Measurements from ENCODE around the gene FFAR1.

FFAR1 gene

DNA sequence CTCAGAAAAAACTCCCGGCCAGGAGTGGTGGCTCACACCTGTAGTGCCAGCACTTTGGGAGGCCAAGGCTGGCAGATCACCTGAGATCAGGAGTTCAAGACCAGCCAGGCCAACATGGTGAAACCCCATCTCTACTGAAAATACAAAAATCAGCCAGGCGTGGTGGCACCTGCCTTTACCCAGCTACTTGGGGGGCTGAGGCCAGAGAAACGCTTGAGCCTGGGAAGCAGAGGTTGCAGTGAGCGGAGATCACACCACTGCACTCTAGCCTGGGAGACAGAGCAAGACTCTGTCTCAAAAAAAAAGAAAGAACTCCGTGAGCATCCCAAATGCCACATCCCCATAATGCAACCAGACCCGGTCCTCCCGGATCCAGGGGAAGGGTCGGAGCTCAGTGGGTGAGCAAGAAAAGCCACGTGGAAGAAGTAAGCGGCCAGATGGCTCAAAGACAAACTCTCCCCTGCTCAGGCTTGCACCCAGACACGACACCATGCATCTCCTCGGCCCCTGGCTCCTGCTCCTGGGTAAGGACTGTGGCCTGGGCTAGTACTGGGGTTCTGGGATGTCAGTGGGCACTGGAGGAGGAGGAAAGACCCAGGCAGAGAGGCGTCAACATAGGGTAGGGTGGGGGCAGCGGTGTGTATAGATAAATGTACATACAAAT is 16.0 kb upstream of the FFAR1 start:
- Histone ChIP-seq H3K36me3 (ENCODE audit: control insufficient read depth, insufficient read depth, low read length, severe bottlenecking) (no peaks in the 10 kb centered on the region), H3K4me3 (ENCODE audit: low read length) (no peak overlapping the region), H3K4me1 (ENCODE audit: control insufficient read depth, insufficient read depth, low read length) (no peaks in the 10 kb centered on the region), H3K27me3 (replicated peaks; ENCODE audit: control insufficient read depth, insufficient read depth, low read length) (peaks cover 38% of the 10 kb centered on the region), H3K9me3 (ENCODE audit: control insufficient read depth, low read length) (no peaks in the 10 kb centered on the region), H3K9ac (ENCODE audit: low read length) (no peak overlapping the region)
- DNase-seq (ENCODE audit: low read depth) = no peak

DNA sequence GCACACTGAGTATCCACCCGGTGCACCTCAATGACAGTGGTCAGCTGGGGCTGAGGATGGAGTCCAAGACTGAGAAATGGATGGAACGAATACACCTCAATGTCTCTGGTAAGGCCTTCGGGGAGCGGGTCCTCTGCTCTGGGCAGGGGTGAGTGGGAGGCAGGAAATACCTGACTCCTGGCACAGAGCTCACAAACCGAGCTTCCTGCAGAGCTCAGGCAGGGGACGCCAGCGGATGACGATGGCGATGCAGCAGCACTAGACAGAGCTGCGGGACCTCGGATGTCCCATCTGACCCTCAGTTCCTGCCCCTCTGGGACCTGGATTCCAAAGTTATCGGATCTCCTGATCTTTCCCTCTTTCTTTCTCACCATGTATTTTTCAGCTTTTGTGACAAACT is 14.9 kb upstream of the FFAR1 start:
- Histone ChIP-seq H3K9ac (ENCODE audit: low read length) (no peak overlapping the region), H3K36me3 (ENCODE audit: control insufficient read depth, insufficient read depth, low read length, severe bottlenecking) (no peaks in the 10 kb centered on the region), H3K27me3 (replicated peaks; ENCODE audit: control insufficient read depth, insufficient read depth, low read length) (peaks cover 41% of the 10 kb centered on the region), H3K4me3 (ENCODE audit: low read length) (no peak overlapping the region), H3K9me3 (ENCODE audit: control insufficient read depth, low read length) (no peaks in the 10 kb centered on the region), H3K4me1 (ENCODE audit: control insufficient read depth, insufficient read depth, low read length) (no peaks in the 10 kb centered on the region)
- DNase-seq (ENCODE audit: low read depth) = no peak

DNA sequence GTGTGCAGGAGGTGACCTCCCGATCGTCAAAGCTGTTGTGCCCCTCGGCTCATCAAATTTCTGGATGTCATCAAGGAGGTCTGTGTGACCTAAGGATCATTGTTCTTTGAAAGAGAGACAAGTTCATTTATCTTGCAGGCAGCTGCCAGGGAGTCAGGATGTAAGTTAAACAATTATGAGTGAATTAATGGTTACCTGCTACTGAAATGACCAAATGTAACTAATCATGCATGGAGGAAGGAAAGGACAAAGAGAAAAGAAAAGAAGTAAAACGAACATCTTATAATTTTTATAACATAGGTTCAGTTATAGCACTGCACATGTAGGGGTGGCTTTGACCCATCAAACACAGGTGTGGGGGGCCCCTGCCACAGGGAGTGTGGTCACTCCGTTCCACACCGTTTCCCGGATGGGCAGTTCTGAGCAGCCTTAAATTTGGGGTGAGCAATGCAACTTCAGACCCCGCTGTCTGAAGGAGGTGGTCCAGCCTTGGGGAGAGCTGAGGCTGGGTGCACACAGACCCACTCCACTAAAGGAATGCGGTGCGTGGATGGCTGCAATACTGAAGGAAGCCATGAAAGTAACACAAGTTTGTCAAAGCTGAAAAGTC is 13.5 kb upstream of the FFAR1 start:
- no peak for DNase-seq (ENCODE audit: low read depth)
- no peak overlapping the region for H3K9ac ChIP-seq (ENCODE audit: low read length)
- H3K27me3 ChIP-seq (replicated peaks; ENCODE audit: control insufficient read depth, insufficient read depth, low read length) = peaks cover 47% of the 10 kb centered on the region
- no peaks in the 10 kb centered on the region for H3K36me3 ChIP-seq (ENCODE audit: control insufficient read depth, insufficient read depth, low read length, severe bottlenecking)
- H3K4me1 ChIP-seq (ENCODE audit: control insufficient read depth, insufficient read depth, low read length) = no peaks in the 10 kb centered on the region
- no peaks in the 10 kb centered on the region for H3K9me3 ChIP-seq (ENCODE audit: control insufficient read depth, low read length)
- H3K4me3 ChIP-seq (ENCODE audit: low read length) = no peak overlapping the region

DNA sequence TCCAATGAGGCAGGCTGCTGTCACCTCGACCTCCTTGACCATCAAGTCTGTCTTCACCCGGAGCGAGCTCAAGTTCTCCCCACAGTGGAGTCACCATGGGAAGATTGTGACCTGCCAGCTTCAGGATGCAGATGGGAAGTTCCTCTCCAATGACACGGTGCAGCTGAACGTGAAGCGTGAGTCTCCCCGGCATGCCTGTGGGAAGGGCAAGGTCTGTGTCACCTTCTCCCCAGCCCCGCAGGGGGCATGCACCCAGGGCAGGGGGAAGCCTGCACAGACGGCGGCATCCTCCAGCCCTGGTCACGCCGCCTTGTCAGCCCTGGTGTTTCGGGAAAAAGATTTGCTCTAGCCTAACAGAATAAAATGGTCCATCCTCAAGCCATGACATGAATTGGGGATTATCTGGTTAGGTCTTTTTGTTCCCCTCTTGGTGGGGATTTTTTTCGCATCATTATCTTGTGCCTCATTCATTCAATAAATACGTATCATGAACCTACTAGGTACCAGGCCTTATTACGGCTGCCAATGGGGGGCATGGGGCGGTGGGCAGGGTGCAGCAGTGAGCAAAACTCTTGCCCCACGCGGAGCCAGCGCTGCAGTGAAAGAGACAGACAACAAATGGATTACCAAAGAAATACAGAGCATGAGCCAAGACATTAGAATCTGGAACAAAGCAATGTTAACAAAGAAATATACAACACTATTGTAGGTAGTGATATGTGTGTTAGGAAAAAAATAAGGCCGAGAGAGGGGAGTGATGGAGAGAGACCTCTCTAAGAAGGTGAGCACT is 11.3 kb upstream of the FFAR1 start:
- DNase-seq (ENCODE audit: low read depth) = no peak

DNA sequence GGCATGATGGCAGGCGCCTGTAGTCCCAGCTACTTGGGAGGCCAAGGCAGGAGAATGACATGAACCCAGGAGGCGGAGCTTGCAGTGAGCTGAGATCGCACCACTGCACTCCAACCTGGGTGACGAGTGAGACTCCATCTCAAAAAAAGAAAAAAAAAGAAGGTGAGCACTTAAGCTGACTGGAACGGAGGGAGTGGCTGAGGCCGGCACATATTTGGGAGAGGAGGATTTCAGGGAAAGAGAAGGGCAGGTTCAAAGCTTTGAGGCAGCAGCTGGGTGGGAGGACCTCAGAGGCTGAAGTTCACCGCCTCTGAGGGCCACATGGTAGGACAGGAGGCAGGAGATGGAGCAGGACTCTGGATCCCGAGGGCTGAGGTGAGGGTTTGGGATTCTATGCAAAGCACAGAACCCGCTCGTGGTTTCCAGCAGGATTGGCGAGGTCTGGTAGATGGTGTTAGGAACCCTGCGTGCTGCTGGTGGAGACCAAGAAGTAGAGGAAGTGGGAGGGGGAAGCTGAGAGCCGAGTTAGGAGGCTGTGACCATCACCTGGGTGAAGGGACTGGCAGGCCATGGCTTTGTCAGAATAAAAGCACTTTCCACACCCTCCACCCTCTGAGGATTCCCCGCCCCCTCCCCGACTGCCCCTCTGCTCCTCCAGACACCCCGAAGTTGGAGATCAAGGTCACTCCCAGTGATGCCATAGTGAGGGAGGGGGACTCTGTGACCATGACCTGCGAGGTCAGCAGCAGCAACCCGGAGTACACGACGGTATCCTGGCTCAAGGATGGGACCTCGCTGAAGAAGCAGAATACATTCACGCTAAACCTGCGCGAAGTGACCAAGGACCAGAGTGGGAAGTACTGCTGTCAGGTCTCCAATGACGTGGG is 10.4 kb upstream of the FFAR1 start:
- Histone ChIP-seq H3K9ac (ENCODE audit: low read length) (no peak overlapping the region), H3K27me3 (replicated peaks; ENCODE audit: control insufficient read depth, insufficient read depth, low read length) (peaks cover 68% of the 10 kb centered on the region), H3K4me1 (ENCODE audit: control insufficient read depth, insufficient read depth, low read length) (no peaks in the 10 kb centered on the region), H3K9me3 (ENCODE audit: control insufficient read depth, low read length) (no peaks in the 10 kb centered on the region), H3K36me3 (ENCODE audit: control insufficient read depth, insufficient read depth, low read length, severe bottlenecking) (no peaks in the 10 kb centered on the region), H3K4me3 (ENCODE audit: low read length) (no peak overlapping the region)
- no peak for DNase-seq (ENCODE audit: low read depth)

More for the DNA sequence above, 11.3 kb upstream of the FFAR1 start:
- H3K36me3 ChIP-seq (ENCODE audit: control insufficient read depth, insufficient read depth, low read length, severe bottlenecking) = no peaks in the 10 kb centered on the region
- H3K27me3 ChIP-seq (replicated peaks; ENCODE audit: control insufficient read depth, insufficient read depth, low read length) = peaks cover 59% of the 10 kb centered on the region
- H3K4me1 ChIP-seq (ENCODE audit: control insufficient read depth, insufficient read depth, low read length) = no peaks in the 10 kb centered on the region
- H3K4me3 ChIP-seq (ENCODE audit: low read length) = no peak overlapping the region
- H3K9ac ChIP-seq (ENCODE audit: low read length) = no peak overlapping the region
- no peaks in the 10 kb centered on the region for H3K9me3 ChIP-seq (ENCODE audit: control insufficient read depth, low read length)

DNA sequence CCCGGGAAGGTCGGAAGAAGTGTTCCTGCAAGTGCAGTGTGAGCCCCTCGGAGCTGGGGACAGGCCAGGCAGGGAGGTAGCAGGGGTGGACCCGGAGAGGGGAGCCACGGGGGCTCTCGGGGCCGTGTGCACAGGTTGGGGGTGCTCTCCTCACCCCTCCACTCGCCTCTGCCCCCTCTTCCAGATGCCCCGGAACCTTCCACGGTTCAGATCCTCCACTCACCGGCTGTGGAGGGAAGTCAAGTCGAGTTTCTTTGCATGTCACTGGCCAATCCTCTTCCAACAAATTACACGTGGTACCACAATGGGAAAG is 9.8 kb upstream of the FFAR1 start:
- no peaks in the 10 kb centered on the region for H3K4me1 ChIP-seq (ENCODE audit: control insufficient read depth, insufficient read depth, low read length)
- no peak overlapping the region for H3K4me3 ChIP-seq (ENCODE audit: low read length)
- H3K27me3 ChIP-seq (replicated peaks; ENCODE audit: control insufficient read depth, insufficient read depth, low read length) = peaks cover 65% of the 10 kb centered on the region
- no peaks in the 10 kb centered on the region for H3K36me3 ChIP-seq (ENCODE audit: control insufficient read depth, insufficient read depth, low read length, severe bottlenecking)
- no peak for DNase-seq (ENCODE audit: low read depth)
- no peaks in the 10 kb centered on the region for H3K9me3 ChIP-seq (ENCODE audit: control insufficient read depth, low read length)
- no peak overlapping the region for H3K9ac ChIP-seq (ENCODE audit: low read length)

DNA sequence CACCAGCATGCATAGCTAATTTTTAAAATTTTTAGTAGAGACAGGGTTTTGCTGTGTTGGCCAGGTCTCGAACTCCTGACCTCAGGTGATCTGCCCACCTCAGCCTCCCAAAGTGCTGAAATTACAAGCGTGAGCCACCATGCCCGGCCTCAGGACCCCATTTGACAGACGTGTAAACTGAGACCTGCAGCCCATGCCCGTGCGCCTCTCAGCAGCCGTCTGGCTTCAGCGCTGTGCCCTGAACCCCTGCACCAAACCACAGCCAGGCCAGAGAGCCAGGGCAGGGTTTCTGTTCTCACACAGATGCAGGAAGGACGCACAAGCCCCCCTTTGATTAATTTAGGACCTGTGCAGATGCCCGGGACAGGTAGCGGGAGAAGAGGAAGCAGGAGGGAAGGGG is 7.3 kb upstream of the FFAR1 start:
- Histone ChIP-seq H3K9ac (ENCODE audit: low read length) (no peak overlapping the region), H3K4me1 (ENCODE audit: control insufficient read depth, insufficient read depth, low read length) (no peaks in the 10 kb centered on the region), H3K4me3 (ENCODE audit: low read length) (no peak overlapping the region), H3K9me3 (ENCODE audit: control insufficient read depth, low read length) (no peaks in the 10 kb centered on the region), H3K27me3 (replicated peaks; ENCODE audit: control insufficient read depth, insufficient read depth, low read length) (peaks cover 51% of the 10 kb centered on the region), H3K36me3 (ENCODE audit: control insufficient read depth, insufficient read depth, low read length, severe bottlenecking) (no peaks in the 10 kb centered on the region)
- no peak for DNase-seq (ENCODE audit: low read depth)

DNA sequence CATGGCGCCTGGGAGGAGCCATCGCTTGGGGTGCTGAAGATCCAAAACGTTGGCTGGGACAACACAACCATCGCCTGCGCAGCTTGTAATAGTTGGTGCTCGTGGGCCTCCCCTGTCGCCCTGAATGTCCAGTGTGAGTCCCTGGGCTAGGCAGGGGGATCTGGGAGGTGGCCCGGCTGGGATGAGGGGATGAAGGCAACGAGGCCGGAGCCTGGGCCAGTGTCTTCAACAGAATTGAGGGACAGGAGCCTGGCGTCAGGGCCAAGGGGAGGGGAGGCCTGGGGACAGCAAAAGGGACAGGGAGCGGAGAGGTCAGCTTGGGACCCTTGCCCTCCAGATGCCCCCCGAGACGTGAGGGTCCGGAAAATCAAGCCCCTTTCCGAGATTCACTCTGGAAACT is 6.7 kb upstream of the FFAR1 start:
- H3K27me3 ChIP-seq (replicated peaks; ENCODE audit: control insufficient read depth, insufficient read depth, low read length) = peaks cover 53% of the 10 kb centered on the region
- H3K36me3 ChIP-seq (ENCODE audit: control insufficient read depth, insufficient read depth, low read length, severe bottlenecking) = no peaks in the 10 kb centered on the region
- no peaks in the 10 kb centered on the region for H3K4me1 ChIP-seq (ENCODE audit: control insufficient read depth, insufficient read depth, low read length)
- H3K9ac ChIP-seq (ENCODE audit: low read length) = no peak overlapping the region
- H3K4me3 ChIP-seq (ENCODE audit: low read length) = no peak overlapping the region
- no peak for DNase-seq (ENCODE audit: low read depth)
- no peaks in the 10 kb centered on the region for H3K9me3 ChIP-seq (ENCODE audit: control insufficient read depth, low read length)

DNA sequence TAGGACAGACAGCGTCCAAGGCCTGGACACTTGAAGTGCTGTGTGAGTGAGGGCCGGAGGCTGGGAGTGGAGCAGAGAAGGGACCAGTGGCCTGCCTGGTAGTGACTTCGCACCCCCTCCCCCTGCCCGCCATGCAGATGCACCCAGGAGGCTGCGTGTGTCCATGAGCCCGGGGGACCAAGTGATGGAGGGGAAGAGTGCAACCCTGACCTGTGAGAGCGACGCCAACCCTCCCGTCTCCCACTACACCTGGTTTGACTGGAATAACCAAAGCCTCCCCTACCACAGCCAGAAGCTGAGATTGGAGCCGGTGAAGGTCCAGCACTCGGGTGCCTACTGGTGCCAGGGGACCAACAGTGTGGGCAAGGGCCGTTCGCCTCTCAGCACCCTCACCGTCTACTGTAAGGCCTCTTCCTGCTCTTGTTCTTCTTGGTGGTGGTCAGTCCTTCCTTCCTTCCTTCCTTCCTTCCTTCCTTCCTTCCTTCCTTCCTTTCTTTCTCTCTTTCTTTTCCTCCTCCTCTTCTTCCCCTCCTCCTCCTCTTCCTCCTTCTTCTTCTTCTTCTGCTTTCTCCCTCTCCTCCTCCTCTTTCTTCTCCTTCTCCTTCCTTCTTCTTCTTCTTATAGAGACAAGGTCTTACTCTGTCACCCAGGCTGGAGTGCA is 6.0 kb upstream of the FFAR1 start:
- Histone ChIP-seq H3K9me3 (ENCODE audit: control insufficient read depth, low read length) (no peaks in the 10 kb centered on the region), H3K27me3 (replicated peaks; ENCODE audit: control insufficient read depth, insufficient read depth, low read length) (peaks cover 53% of the 10 kb centered on the region), H3K4me1 (ENCODE audit: control insufficient read depth, insufficient read depth, low read length) (no peaks in the 10 kb centered on the region), H3K4me3 (ENCODE audit: low read length) (no peak overlapping the region), H3K36me3 (ENCODE audit: control insufficient read depth, insufficient read depth, low read length, severe bottlenecking) (no peaks in the 10 kb centered on the region), H3K9ac (ENCODE audit: low read length) (no peak overlapping the region)
- no peak for DNase-seq (ENCODE audit: low read depth)

DNA sequence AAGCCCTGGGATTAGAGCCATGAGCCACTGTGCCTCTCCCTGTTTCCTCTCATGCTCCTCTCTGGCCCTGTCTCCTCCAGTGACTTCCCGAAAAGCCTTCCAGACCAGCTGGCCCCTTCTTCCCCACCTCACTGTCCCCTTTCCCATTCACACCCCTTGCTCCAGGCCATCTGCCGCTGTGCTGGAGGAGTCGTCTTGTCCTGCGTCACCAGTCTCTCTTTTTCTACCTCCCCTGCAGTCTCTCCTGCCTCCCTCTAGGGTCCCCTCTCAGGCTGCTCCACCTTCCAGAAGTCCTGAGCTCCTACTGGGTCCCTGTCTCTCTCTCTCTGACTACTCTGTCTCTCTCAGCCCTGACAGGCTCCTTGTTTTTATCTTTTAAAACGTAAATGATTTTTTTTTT is 5.3 kb upstream of the FFAR1 start:
- H3K27me3 ChIP-seq (replicated peaks; ENCODE audit: control insufficient read depth, insufficient read depth, low read length) = peaks cover 56% of the 10 kb centered on the region
- no peak overlapping the region for H3K4me3 ChIP-seq (ENCODE audit: low read length)
- H3K9me3 ChIP-seq (ENCODE audit: control insufficient read depth, low read length) = no peaks in the 10 kb centered on the region
- no peaks in the 10 kb centered on the region for H3K4me1 ChIP-seq (ENCODE audit: control insufficient read depth, insufficient read depth, low read length)
- no peak for DNase-seq (ENCODE audit: low read depth)
- no peak overlapping the region for H3K9ac ChIP-seq (ENCODE audit: low read length)
- no peaks in the 10 kb centered on the region for H3K36me3 ChIP-seq (ENCODE audit: control insufficient read depth, insufficient read depth, low read length, severe bottlenecking)

Data from adipocyte (in vitro differentiated cells).